GM13976 (cell line): ENCODE data around the gene PIK3CD.

Experiments used
- DNase-seq: peaks from one replicate; pipeline ENCODE4 v3.0.0; 2012; ENCODE audit warnings: low spot score
- in situ Hi-C: fragments of 300-500 bp; cut with MboI; formaldehyde crosslinking; loops from one replicate; pipeline ENCODE4 v1.12.0; 2022; ENCODE audit warnings: low sequenced_read_pairs, mixed read lengths, inconsistent platforms; ENCODE audit not compliant: unreplicated experiment
- TF ChIP-seq, protein P1 (sequence below): IDR thresholded peaks from 2 replicates; pipeline ENCODE4 v1.5.1; 2012; ENCODE audit warnings: borderline replicate concordance, mild to moderate bottlenecking; ENCODE audit not compliant: insufficient read depth; ENCODE audit errors: extremely low read depth, missing control alignments, control extremely low read depth

The PIK3CD gene

DNA sequence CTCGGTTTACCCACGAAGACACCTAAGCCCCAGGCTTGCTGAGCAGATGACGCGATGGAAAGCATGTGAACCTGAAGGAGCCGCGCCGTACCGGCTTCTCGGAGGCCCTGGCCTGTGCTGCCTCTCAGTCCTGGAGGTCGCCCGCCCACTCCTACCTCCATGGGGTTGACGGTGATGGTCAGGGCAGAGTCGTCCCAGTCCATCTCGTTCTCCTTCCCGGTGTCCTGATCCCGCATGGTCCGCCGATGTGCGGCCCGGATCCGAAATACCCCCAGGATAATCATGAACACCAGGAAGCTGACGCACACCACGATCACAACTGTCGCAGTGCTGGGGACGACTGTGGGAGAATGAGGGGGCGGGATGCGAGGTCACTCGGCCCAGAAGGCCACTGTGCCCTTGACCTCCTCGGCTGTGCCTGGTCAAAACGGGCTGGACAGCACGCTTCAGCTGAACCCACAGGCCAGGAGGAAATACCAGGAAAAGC, 79.6 kb downstream of the PIK3CD start:
- TF ChIP-seq, protein P1, sequence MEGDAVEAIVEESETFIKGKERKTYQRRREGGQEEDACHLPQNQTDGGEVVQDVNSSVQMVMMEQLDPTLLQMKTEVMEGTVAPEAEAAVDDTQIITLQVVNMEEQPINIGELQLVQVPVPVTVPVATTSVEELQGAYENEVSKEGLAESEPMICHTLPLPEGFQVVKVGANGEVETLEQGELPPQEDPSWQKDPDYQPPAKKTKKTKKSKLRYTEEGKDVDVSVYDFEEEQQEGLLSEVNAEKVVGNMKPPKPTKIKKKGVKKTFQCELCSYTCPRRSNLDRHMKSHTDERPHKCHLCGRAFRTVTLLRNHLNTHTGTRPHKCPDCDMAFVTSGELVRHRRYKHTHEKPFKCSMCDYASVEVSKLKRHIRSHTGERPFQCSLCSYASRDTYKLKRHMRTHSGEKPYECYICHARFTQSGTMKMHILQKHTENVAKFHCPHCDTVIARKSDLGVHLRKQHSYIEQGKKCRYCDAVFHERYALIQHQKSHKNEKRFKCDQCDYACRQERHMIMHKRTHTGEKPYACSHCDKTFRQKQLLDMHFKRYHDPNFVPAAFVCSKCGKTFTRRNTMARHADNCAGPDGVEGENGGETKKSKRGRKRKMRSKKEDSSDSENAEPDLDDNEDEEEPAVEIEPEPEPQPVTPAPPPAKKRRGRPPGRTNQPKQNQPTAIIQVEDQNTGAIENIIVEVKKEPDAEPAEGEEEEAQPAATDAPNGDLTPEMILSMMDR, result no peak
- in situ Hi-C loops, result no loop called here
- DNase-seq, result peak; percentile 36

DNA sequence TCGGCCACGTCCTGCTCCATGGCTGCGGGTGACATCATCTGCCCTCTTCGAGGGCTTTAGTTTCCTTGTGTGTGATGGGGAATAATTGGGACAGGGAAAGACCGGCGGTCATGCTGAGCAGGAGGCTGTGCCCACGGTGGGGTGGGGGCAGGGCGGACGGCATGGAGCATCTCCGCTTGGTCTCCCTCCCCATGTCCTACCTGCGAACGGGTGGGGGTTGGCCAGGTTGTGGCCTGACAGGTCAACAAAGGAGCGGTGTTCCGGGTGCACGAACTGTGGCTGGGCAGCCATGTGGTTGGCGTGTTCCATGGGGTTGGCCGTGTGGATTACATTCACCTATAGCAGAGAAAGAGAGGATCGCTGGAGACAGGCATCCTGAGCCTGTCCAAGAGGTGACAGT, 80.0 kb downstream of the PIK3CD start:
- DNase-seq, result peak; percentile 30

DNA sequence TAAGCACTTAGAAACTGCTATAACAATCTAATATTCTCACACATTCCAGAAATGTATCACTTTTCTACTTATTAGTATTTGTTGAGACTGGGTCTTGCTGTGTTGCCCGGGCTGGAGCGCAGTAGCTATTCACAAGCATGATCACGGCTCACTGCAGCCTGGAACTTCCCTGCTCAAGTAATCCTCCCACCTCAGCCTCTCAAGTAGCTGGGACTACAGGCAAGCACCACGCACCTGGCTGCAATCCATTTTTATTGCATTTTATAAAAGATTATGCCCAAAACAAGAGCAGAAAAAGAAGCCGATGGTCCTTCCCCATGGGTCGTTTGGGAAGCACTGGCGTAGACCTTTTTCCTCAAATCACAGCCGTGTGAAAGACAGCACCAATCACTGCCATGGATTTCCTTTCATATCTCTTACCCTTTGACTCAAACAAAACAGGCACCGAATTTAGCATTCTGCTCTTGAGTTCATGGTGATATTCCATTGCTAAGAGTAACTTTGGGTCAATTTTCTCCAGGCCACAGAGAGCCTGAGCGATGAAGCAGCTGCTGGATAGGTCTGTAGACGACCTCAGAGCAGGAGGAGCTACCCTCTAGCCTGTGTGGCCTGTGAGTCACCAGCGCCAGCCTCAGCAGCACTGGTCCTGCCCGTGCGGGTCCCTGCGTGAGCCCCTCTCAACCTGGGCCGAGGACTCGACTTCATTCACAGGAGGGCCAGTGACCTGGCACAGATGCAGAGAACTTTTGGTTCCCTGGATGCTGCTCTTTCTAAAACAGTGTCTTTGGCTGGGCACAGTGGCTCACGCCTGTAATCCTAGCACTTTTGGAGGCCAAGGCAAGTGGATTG, 80.8 kb downstream of the PIK3CD start:
- peak; percentile 38 for DNase-seq
- in situ Hi-C loops, result no loop called here
- TF ChIP-seq, protein P1, result no peak

More for the DNA sequence above, 80.0 kb downstream of the PIK3CD start:
- in situ Hi-C loops, result no loop called here
- TF ChIP-seq, protein P1, result no peak

DNA sequence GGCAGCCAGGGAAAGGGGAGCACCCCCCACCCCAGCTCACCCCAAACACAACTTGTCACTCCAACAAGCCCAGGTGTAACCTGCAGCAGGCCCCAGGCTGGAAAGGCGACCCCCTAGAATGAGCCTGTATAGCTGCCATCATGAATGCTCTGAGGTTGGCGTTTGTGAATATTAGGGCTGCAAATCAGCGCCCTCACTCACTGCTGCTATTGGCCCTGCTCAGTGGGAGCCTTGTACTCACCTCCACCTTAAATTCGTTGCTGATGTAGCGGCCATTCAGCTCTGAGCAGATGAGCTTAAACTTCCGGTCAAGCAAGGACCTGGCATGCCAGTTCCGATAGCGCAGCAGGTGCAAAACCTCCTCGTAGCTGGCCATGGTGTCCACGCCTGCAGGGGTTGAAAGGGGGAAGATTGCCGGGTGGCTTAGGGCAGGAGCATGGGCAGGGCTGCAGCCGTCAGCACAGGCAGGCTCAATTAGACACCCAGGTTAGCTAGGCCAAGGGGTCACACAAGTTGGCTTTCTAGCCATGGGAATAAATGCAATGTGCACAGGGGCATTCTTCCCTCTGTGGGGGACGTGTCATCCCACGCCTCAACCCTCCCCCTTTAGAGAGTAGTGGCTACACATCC, 81.7 kb downstream of the PIK3CD start:
- in situ Hi-C loops, result no loop called here
- TF ChIP-seq, protein P1, result no peak
- DNase-seq, result peak; percentile 22

DNA sequence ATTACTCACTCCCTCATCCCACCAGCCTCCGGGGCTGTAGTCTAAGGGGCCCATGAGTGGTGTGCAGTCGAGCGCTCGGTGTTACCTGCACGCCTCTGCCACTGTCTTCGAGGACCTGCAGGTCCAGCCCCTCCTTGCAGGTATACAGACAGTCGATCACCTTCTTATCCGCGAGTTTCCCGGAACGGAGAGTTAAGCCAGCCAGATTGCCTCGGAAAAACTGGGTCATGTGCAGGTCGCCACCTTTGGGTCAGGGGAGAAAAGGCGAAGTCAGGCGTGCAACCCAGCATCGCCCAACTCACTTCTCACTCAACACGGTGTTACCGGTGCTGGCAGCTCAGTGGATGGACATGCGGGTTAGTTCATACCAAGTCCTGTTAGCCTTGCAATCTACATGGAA, 84.3 kb downstream of the PIK3CD start:
- TF ChIP-seq, protein P1, result no peak
- no peak for DNase-seq
- in situ Hi-C loops, result no loop called here

DNA sequence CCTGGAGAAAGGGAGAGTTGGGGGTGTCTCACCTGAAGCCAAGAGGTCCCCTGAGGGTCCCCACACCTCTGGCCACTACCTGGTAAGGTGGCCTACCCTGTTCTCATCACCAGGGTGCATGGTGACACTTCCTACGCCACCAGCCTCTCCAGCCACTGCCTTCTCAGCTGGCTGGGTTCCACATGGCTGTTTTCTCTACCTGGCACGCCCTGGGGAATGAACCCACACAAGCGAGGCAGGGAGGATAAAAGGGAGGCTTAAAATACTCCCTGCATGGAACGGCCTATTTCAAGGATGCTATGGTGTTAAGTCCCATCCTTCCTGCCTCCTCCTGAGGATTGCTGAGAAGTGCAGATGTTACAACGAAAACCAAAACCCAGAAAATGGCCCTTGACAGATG, 84.7 kb downstream of the PIK3CD start:
- DNase-seq, result no peak
- TF ChIP-seq, protein P1, result no peak
- in situ Hi-C loops, result no loop called here
